ENCODE results near the gene ISG20L2.
"Not testable (repeated sequence)": the region's sequence is repeated elsewhere in the genome, so short reads cannot be mapped to it uniquely, and the experiment has no call there.

ISG20L2 gene

GRCh38 chr1:156728599-156729462 is at the start of gene ISG20L2:
Gene ISG20L2 (minus strand): TSS chr1:156728766. CDS start chr1:156727652, 1,114 bp downstream.
- peak; percentile 46 for FAIRE-seq

- FAIRE-seq, result no peak
Measured at GRCh38 chr1:156777573-156777972, 49.0 kb upstream of the ISG20L2 start.

- no peak for FAIRE-seq
Measured at GRCh38 chr1:156776942-156777341, 48.4 kb upstream of the ISG20L2 start.

GRCh38 chr1:156775799-156776198 is 47.2 kb upstream of the ISG20L2 start:
- FAIRE-seq, result no peak

- no peak for FAIRE-seq
Measured at GRCh38 chr1:156773607-156774006, 45.0 kb upstream of the ISG20L2 start.

- no peak for FAIRE-seq
Measured at GRCh38 chr1:156772728-156773497, 44.3 kb upstream of the ISG20L2 start.

- no peak for FAIRE-seq
Measured at GRCh38 chr1:156772222-156772621, 43.7 kb upstream of the ISG20L2 start.

- no peak for FAIRE-seq
Measured at GRCh38 chr1:156768610-156769295, 40.2 kb upstream of the ISG20L2 start.

GRCh38 chr1:156767879-156768604 is 39.5 kb upstream of the ISG20L2 start:
- FAIRE-seq, result no peak

GRCh38 chr1:156767101-156767878 is 38.7 kb upstream of the ISG20L2 start, which contains the start of gene PRCC:
Gene PRCC (plus strand): TSS chr1:156767535. CDS start chr1:156767772, 237 bp downstream.
- peak; percentile 98 for FAIRE-seq

- no peak for FAIRE-seq
Measured at GRCh38 chr1:156766298-156767100, 37.9 kb upstream of the ISG20L2 start.

- no peak for FAIRE-seq
Measured at GRCh38 chr1:156765666-156766065, 37.1 kb upstream of the ISG20L2 start.

- FAIRE-seq, result not testable (repeated sequence)
Measured at GRCh38 chr1:156765136-156765535, 36.6 kb upstream of the ISG20L2 start.

- no peak for FAIRE-seq
Measured at GRCh38 chr1:156760796-156761104, 32.2 kb upstream of the ISG20L2 start.

GRCh38 chr1:156760092-156760795 is 31.7 kb upstream of the ISG20L2 start:
- FAIRE-seq, result no peak

- FAIRE-seq, result not testable (repeated sequence)
Measured at GRCh38 chr1:156757572-156758253, 29.1 kb upstream of the ISG20L2 start.

- FAIRE-seq, result no peak
Measured at GRCh38 chr1:156756355-156756754, 27.8 kb upstream of the ISG20L2 start.

GRCh38 chr1:156755527-156755950 is 27.0 kb upstream of the ISG20L2 start:
- no peak for FAIRE-seq

GRCh38 chr1:156754219-156754618 is 25.7 kb upstream of the ISG20L2 start:
- FAIRE-seq, result no peak

Data from A204.1 (cell line).